Common myeloid progenitor, CD34-positive (primary cell): ENCODE results near the gene GIT1.

ENCODE experiments used
- CTCF ChIA-PET: fragments of 350-600 bp; sonication (Branson Sonifier 250); formaldehyde crosslinking; loops from one replicate; lab custom pipeline; 2021; ENCODE audit warnings: antibody characterized with exemption; lab: Charles Lee
- POLR2A ChIA-PET: fragments of 350-600 bp; sonication (Branson Sonifier 250); formaldehyde crosslinking; loops from one replicate; lab custom pipeline; 2021; ENCODE audit warnings: antibody characterized with exemption; lab: Charles Lee
- DNase-seq, 3 donors: peaks; one replicate each; pipeline versions ENCODE4 v3.0.0 to v3.0.0-alpha.2; 2013
- H3K27ac ChIP-seq, 2 experiments: 1 replicate in 1 of 2; 2 replicates in 1 of 2; pipeline ENCODE4 v1.7.0; 2013; ENCODE audit warnings: inconsistent platforms in 2 of 2, low read length in 2 of 2, mild to moderate bottlenecking in 2 of 2, low read depth in 1 of 2, moderate library complexity in 1 of 2; ENCODE audit not compliant: severe bottlenecking in 2 of 2, insufficient read depth in 1 of 2, poor library complexity in 1 of 2
- H3K27me3 ChIP-seq, 5 experiments: replicated peaks in 2 of 5; 1 replicate in 3 of 5; 2 replicates in 2 of 5; pipeline versions ENCODE4 v1.6.1 to v1.7.0; 2013; ENCODE audit warnings: low read length in 4 of 5, mild to moderate bottlenecking in 2 of 5, moderate library complexity in 2 of 5, inconsistent platforms in 1 of 5; ENCODE audit not compliant: insufficient read depth in 5 of 5, control insufficient read depth in 4 of 5
- H3K36me3 ChIP-seq, 4 experiments: 1 replicate in 2 of 4; 2 replicates in 2 of 4; pipeline versions ENCODE4 v1.6.1 to v1.7.0; 2013; ENCODE audit warnings: low read length in 3 of 4, control low read depth in 1 of 4, mild to moderate bottlenecking in 1 of 4; ENCODE audit not compliant: control insufficient read depth in 4 of 4, insufficient read depth in 4 of 4
- H3K4me1 ChIP-seq, 4 experiments: 1 replicate in 3 of 4; 2 replicates in 1 of 4; pipeline versions ENCODE4 v1.6.1 to v1.7.1; 2013; ENCODE audit warnings: low read length in 3 of 4, mild to moderate bottlenecking in 3 of 4, control low read depth in 1 of 4, inconsistent platforms in 1 of 4, moderate library complexity in 1 of 4; ENCODE audit not compliant: control insufficient read depth in 4 of 4, insufficient read depth in 4 of 4; ENCODE audit errors: control extremely low read depth in 1 of 4
- H3K4me3 ChIP-seq, 7 experiments: 1 replicate in 4 of 7; 2 replicates in 3 of 7; pipeline versions ENCODE4 v1.5.1 to v1.7.0; 2013; ENCODE audit warnings: mild to moderate bottlenecking in 7 of 7, low read length in 6 of 7, moderate library complexity in 6 of 7, inconsistent platforms in 2 of 7, low read depth in 2 of 7, control low read depth in 1 of 7; ENCODE audit not compliant: insufficient read depth in 4 of 7, control insufficient read depth in 1 of 7; ENCODE audit errors: extremely low read depth in 1 of 7
- H3K9me3 ChIP-seq, 5 experiments: 1 replicate in 4 of 5; 2 replicates in 1 of 5; pipeline versions ENCODE4 v1.6.1 to v1.7.1; 2013; ENCODE audit warnings: low read length in 4 of 5, mild to moderate bottlenecking in 2 of 5, inconsistent platforms in 1 of 5, low read depth in 1 of 5, moderate library complexity in 1 of 5; ENCODE audit not compliant: control insufficient read depth in 4 of 5, insufficient read depth in 2 of 5; ENCODE audit errors: control extremely low read depth in 1 of 5
- WGBS: methylation state at CpG from one replicate; pipeline ENCODE4 v1.1.5; 2013; ENCODE audit not compliant: insufficient coverage; 5-methylcytosine and 5-hydroxymethylcytosine counted together

The GIT1 gene

DNA sequence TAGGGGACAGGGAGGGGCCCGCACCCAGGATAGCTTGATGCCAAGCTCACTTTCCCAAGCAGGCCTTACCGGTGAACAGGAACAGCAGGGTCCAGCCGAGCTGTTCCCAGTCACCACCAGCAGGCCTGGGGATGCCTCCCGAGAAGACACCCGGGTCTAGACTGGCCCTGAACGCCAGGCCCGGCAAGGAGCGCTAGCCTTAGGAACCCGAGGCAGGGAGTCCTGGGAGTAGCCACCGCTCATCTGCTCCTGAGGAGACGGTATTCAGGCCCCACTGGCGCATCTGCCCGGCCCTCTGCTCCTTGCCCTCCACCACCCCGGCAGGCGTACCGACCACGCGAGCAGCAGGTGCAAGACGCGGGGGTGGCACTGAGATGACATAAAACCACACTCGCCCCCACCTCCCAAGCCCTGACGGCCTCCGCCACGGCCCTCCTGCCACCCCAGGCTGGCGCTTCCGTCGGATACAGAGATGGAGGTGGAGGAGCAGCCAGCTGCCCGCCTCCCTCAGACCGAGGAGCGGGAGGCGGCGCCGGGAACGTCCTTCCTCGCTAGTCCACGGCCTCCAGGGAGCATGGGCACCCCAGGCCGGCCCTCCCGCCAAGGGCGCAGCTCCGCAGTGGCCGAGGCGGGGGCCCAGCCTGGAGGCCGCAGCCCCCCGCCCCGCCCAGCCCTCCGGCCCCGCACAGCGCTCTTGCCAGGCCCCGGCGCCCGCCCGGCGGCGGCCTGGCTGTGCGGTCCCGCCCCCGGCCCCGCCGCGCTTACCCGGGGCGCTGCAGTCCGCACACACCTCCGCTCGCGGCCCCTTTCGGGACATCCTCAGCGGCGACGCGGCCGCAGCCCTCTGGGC lies 661 bp downstream of the GIT1 start:
- peak overlapping the region in 1 of 2 experiments; percentile 25 for H3K27ac ChIP-seq
- CTCF ChIA-PET, result interaction anchor here (0.6 to 1.8 kb wide), 9 partner anchors 9 to 52 kb away, joined by 3 to 8 read pairs (median 6); no protein-coding TSS in a partner anchor

DNA sequence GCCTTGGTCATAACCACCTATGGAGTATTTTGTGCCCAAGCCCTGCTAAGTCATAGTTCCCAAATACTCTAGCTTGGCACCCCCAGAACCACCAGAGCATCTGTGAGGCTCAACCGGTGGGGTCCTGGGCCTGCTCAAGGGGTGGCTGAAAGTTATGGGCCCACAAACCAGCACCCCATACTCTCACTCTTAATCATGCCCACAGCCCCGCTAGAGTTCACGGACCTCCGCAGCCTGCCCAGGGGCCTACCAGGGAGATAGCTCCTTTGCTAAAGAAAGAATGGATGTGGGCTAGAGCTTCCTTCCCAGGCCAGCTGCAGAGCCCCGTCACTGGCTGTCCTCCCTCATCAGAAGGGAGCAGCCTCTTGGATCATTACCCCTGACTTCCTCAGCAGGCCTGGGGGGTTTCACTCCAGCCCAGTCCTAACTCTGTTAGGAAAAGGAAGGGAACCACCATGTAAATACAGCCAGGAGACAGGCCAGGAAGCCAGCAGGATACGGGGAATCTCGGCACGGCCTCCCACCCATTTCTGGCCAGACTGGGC lies 1.4 kb downstream of the GIT1 start:
- Histone ChIP-seq H3K27ac (peak overlapping the region in 1 of 2 experiments; percentile 25), H3K9me3 (no peaks in the 10 kb centered on the region), H3K36me3 (peaks cover 0 to 8% (median 1%) of the 10 kb centered on the region in 4 experiments), H3K4me1 (peaks cover 4 to 82% (median 81%) of the 10 kb centered on the region in 4 experiments), H3K27me3 (no peaks in the 10 kb centered on the region), H3K4me3 (peak overlapping the region; percentile 56 to 90 (median 78))
- POLR2A ChIA-PET, result no interaction called here
- CTCF ChIA-PET, result interaction anchor here (0.6 to 1.8 kb wide), 10 partner anchors 9 to 52 kb away, joined by 3 to 8 read pairs (median 6); no protein-coding TSS in a partner anchor
- WGBS, result 33% methylated on average over 8 of the region's 8 CpGs
- peak in 1 of 3 donors; percentile 9 for DNase-seq

More for the DNA sequence above, 661 bp downstream of the GIT1 start:
- peak in 1 of 3 donors; percentile 49 for DNase-seq
- Histone ChIP-seq H3K4me1 (peaks cover 4 to 84% (median 84%) of the 10 kb centered on the region in 4 experiments), H3K9me3 (no peaks in the 10 kb centered on the region), H3K4me3 (peak overlapping the region; percentile 56 to 90 (median 78)), H3K27me3 (no peaks in the 10 kb centered on the region), H3K36me3 (peaks cover 0 to 2% (median 0%) of the 10 kb centered on the region in 4 experiments)
- POLR2A ChIA-PET, result no interaction called here
- under 1% methylated on average over 68 of the region's 72 CpGs for WGBS

DNA sequence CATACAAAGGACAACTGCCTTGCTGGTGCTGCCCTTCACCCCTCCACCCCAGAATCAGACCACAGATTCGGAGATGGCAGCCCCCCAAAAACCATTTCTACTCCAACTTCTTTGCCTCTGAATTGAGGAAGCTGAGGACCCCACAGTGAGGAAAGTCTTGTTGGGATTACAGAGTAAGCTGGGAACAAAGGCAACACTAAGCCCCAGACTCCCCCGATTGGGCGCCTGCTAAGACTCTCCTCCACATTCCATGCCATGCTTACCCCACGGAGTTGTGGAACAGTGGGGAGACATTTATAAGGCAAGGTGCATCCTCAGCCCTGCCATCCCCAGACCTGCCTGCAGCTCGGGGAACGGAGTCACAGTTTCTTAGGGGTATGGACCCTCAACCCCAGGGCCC lies 1.9 kb downstream of the GIT1 start:
- Histone ChIP-seq H3K4me1 (peaks cover 4 to 78% (median 77%) of the 10 kb centered on the region in 4 experiments), H3K27ac (no peak overlapping the region), H3K4me3 (peak overlapping the region in 3 of 7 experiments; percentile 78 to 90 (median 83)), H3K27me3 (no peaks in the 10 kb centered on the region), H3K36me3 (peaks cover 0 to 13% (median 5%) of the 10 kb centered on the region in 4 experiments), H3K9me3 (no peaks in the 10 kb centered on the region)
- POLR2A ChIA-PET, result no interaction called here
- 94% methylated on average over 3 of the region's 6 CpGs for WGBS
- CTCF ChIA-PET, result interaction anchor here (0.6 to 1.8 kb wide), 9 partner anchors 8 to 51 kb away, joined by 3 to 8 read pairs (median 6); no protein-coding TSS in a partner anchor
- DNase-seq, result no peak

DNA sequence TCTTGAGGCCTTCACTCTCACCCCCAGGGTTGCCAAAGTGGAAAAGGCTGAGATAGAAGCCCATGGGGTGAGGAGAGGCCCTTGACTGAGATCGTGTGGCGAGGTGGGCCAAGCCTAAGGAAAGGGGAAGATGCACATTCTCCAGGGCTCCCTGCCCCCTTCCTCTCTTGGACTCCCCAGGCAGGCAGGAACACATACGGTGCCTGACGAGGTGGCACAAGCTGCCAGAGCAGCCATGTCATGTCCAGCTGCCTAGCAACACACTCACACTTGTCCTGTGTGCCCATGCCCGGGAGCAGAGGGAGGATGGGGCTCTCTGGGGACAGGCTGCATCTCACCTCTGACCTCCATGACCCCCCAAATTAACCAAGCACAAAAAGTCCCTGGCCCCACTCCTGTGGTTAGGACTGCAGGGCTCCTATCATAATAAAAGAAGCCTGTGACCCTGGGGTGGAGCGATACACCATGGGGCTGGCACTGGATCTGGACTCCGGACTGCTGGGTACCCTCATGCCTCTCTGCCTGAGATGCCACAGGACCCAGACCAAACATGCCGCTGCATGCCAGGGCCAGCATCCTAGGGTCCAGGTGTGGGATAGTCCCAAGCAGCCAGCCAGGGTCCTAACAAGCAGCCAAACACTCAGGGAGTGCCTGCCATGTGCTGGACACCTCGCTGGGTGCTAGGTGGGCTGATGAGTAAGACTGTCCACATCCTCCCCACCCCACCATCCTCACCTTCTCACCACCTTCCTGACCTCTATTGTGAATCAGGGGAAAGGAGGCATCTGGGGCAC lies 2.6 kb downstream of the GIT1 start:
- POLR2A ChIA-PET, result no interaction called here
- H3K9me3 ChIP-seq, result no peaks in the 10 kb centered on the region
- no peaks in the 10 kb centered on the region for H3K27me3 ChIP-seq
- DNase-seq, result no peak
- H3K27ac ChIP-seq, result no peak overlapping the region
- CTCF ChIA-PET, result interaction anchor here (1.0 to 15.9 kb wide), 5 partner anchors 10 to 34 kb away, joined by 3 to 179 read pairs (median 6); no protein-coding TSS in a partner anchor
- 77% methylated on average over 8 of the region's 9 CpGs for WGBS
- no peak overlapping the region for H3K4me3 ChIP-seq
- peaks cover 2 to 71% (median 70%) of the 10 kb centered on the region in 4 experiments for H3K4me1 ChIP-seq
- H3K36me3 ChIP-seq, result peaks cover 3 to 20% (median 11%) of the 10 kb centered on the region in 4 experiments

DNA sequence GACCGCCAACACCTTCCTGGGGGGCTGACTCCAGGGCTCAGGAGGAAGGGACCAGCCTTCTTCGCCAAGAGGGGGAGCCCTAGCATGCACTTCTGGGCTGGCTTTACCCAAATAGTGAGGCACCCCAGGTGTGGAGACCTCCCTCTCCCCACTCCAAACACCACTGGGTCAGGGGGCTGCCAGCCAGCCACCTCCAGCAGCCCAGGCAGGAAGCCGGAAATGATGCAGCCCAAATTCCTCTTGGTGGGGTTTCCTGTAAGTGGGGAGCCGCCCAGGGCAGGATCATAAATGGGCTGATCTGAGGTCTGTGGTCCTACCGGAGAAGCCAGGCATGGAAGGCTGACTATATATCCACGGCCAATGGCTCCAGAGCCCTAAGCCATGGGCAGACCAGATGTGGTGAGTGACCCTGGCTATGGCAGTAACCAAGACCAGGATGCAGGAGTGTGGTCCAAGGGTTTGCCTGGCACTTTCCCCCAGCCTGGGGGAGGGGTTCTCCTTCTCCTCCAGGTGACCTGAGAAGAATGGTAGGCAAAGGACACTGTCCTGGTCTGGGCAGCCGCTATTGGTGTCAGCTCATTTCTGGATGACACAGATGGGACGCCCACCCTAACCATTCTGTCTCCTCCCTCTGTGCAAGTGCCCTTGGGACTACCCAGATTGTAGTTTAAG lies 4.2 kb downstream of the GIT1 start:
- Histone ChIP-seq H3K4me1 (peaks cover 2 to 60% (median 53%) of the 10 kb centered on the region in 4 experiments), H3K27ac (no peak overlapping the region), H3K9me3 (no peaks in the 10 kb centered on the region), H3K4me3 (peak overlapping the region in 4 of 7 experiments; percentile 1 to 54 (median 18)), H3K27me3 (no peaks in the 10 kb centered on the region), H3K36me3 (peaks cover 3 to 31% (median 17%) of the 10 kb centered on the region in 4 experiments)
- POLR2A ChIA-PET, result interaction anchor here (0.6 kb wide), 1 partner anchor 526 kb away, joined by 3 read pairs; no protein-coding TSS in a partner anchor
- DNase-seq, result peak in 2 of 3 donors; percentile 38 to 40
- WGBS, result 31% methylated on average over 6 of the region's 8 CpGs
- CTCF ChIA-PET, result interaction anchor here (1.0 to 15.9 kb wide), 7 partner anchors 9 to 36 kb away, joined by 3 to 179 read pairs (median 7); partner anchors contain the start of genes ABHD15, ANKRD13B and TP53I13
